PC-3 (cell line): ENCODE measurements around the gene ZNF19. TPM values are rescaled to one million over a fixed set of nuclear protein-coding genes. Genes with fewer than 3 reads are reported as not detected.

Experiments used
- ATAC-seq: fragments of 200-7000 bp; cut with Tn5 transposase; 2 replicates; pipeline ENCODE4 v1.9.1; 2020; ENCODE audit warnings: mild to moderate bottlenecking, moderate library complexity
- BruUV-seq: library from RNA; stranded (reverse); fragments of 400-500 nt; replicated peaks from 2 replicates; lab custom pipeline; 2021; lab: Mats Ljungman, UMichigan
- CTCF ChIA-PET: fragments of 300-600 bp; sonication (Branson Sonifier 250); formaldehyde crosslinking; loops from one replicate; lab custom pipeline; 2022; ENCODE audit warnings: antibody characterized with exemption; lab: Charles Lee
- POLR2A ChIA-PET: fragments of 300-600 bp; sonication (Branson Sonifier 250); formaldehyde crosslinking; loops from one replicate; lab custom pipeline; 2022; ENCODE audit warnings: antibody characterized with exemption; ENCODE audit not compliant: unreplicated experiment; lab: Charles Lee
- DNase-seq: peaks from one replicate; pipeline ENCODE4 v3.0.0-alpha.2; 2015
- H2AFZ ChIP-seq: fragments of 300-600 bp; sonication (generic); 2 replicates; pipeline ENCODE4 v1.6.0; 2016; ENCODE audit warnings: antibody characterized with exemption, low read length
- H3F3A ChIP-seq: fragments of 300-600 bp; sonication (generic); one replicate; pipeline ENCODE4 v1.6.0; 2017; ENCODE audit warnings: antibody characterized with exemption, low read length, control low read depth, mild to moderate bottlenecking; ENCODE audit not compliant: unreplicated experiment
- H3K27ac ChIP-seq: fragments of 300-600 bp; sonication (generic); 2 replicates; pipeline ENCODE4 v1.5.1; 2016; ENCODE audit warnings: mild to moderate bottlenecking, low read length
- H3K27me3 ChIP-seq: fragments of 300-600 bp; sonication (generic); 2 replicates; pipeline ENCODE4 v1.6.1; 2016; ENCODE audit warnings: low read length, mixed read lengths
- H3K36me3 ChIP-seq: fragments of 300-600 bp; sonication (generic); 2 replicates; pipeline ENCODE4 v1.6.1; 2016; ENCODE audit warnings: low read depth, mixed run types, low read length, mixed read lengths
- H3K4me1 ChIP-seq: fragments of 300-600 bp; sonication (generic); 2 replicates; pipeline ENCODE4 v1.5.1; 2016; ENCODE audit warnings: low read length; ENCODE audit not compliant: insufficient read depth
- H3K4me2 ChIP-seq: fragments of 300-600 bp; sonication (generic); 2 replicates; pipeline ENCODE4 v1.6.0; 2016; ENCODE audit warnings: low read length
- H3K4me3 ChIP-seq: fragments of 300-600 bp; sonication (generic); 2 replicates; pipeline ENCODE4 v1.5.1; 2016; ENCODE audit warnings: mild to moderate bottlenecking, low read length, mixed read lengths
- H3K79me2 ChIP-seq: fragments of 300-600 bp; sonication (generic); 2 replicates; pipeline ENCODE4 v1.6.1; 2017; ENCODE audit warnings: low read length, mixed read lengths
- H3K9ac ChIP-seq: fragments of 300-600 bp; sonication (generic); 2 replicates; pipeline ENCODE4 v1.6.0; 2016; ENCODE audit warnings: mild to moderate bottlenecking, low read length
- H3K9me2 ChIP-seq: fragments of 300-600 bp; sonication (generic); replicated peaks from 2 replicates; pipeline ENCODE4 v1.6.1; 2016; ENCODE audit warnings: mixed run types, low read length, mixed read lengths
- H3K9me3 ChIP-seq: fragments of 300-600 bp; sonication (generic); 2 replicates; pipeline ENCODE4 v1.6.1; 2016; ENCODE audit warnings: low read length, mixed read lengths
- H4K20me1 ChIP-seq: fragments of 300-600 bp; sonication (generic); 2 replicates; pipeline ENCODE4 v1.6.1; 2016; ENCODE audit warnings: low read length, mixed read lengths
- CTCF ChIP-seq: fragments of 300-600 bp; sonication (generic); conservative IDR thresholded peaks from 2 replicates; pipeline ENCODE4 v1.5.1; 2017; ENCODE audit warnings: antibody characterized with exemption, low read depth, mild to moderate bottlenecking, low read length
- EZH2 ChIP-seq: fragments of 300-600 bp; sonication (generic); IDR thresholded peaks from one replicate; pipeline ENCODE4 v1.6.1; 2017; ENCODE audit warnings: antibody characterized with exemption, mild to moderate bottlenecking, low read length; ENCODE audit not compliant: unreplicated experiment
- EZH2phosphoT487 ChIP-seq: fragments of 300-600 bp; sonication (generic); IDR thresholded peaks from 2 replicates; pipeline ENCODE4 v1.6.1; 2018; ENCODE audit warnings: mild to moderate bottlenecking, antibody characterized with exemption, low read length, borderline replicate concordance
- intact Hi-C: fragments of 100-400 bp; cut with micrococcal nuclease; formaldehyde crosslinking; loops from 2 replicates; pipeline ENCODE4 v1.9.0; 2023
- total RNA-seq: library from RNA; depleted of rRNA; stranded (reverse); fragments of >200 nt; gene quantifications from 2 replicates; pipeline ENCODE4 v1.2.3, GENCODE V29; 2014

Gene ZNF19
- total RNA-seq, 1 experiment from 2014 or later = 1.5 TPM

GRCh38 chr16:71500964-71501363, 11.8 kb upstream of the ZNF19 start:
- DNase-seq = no peak
- BruUV-seq = no TSS peak
- H3K79me2 ChIP-seq = no peaks in the 10 kb centered on the region
- H3K9me2 ChIP-seq = no peaks in the 10 kb centered on the region
- ChIA-PET CTCF (interaction anchor here (0.5 to 1.1 kb wide), 2 partner anchors 64 to 865 kb away, joined by 5 to 7 read pairs; no protein-coding TSS in a partner anchor), POLR2A (no interaction called here)
- no peak overlapping the region for H2AFZ ChIP-seq
- H3K9me3 ChIP-seq = no peaks in the 10 kb centered on the region
- ATAC-seq = no peak
- H3K36me3 ChIP-seq = no peaks in the 10 kb centered on the region
- no peaks in the 10 kb centered on the region for H3K4me1 ChIP-seq
- no peak overlapping the region for H3K4me2 ChIP-seq
- H3K27me3 ChIP-seq = no peaks in the 10 kb centered on the region
- H3F3A ChIP-seq = no peaks in the 10 kb centered on the region
- H3K9ac ChIP-seq = no peak overlapping the region
- no peak for TF ChIP-seq CTCF
- TF ChIP-seq EZH2phosphoT487 = no peak
- no peak for TF ChIP-seq EZH2
- intact Hi-C loops = loop anchor here (2.0 to 5.0 kb wide), 2 partner anchors 36 to 110 kb away; no protein-coding TSS in a partner anchor
- no peak overlapping the region for H3K27ac ChIP-seq
- H3K4me3 ChIP-seq = no peak overlapping the region
- H4K20me1 ChIP-seq = no peaks in the 10 kb centered on the region

- H3K27me3 ChIP-seq = no peaks in the 10 kb centered on the region
- ChIA-PET POLR2A (no interaction called here), CTCF (interaction anchor here (0.6 to 1.0 kb wide), 3 partner anchors 87 to 935 kb away, joined by 3 to 6 read pairs (median 3); no protein-coding TSS in a partner anchor)
- no peaks in the 10 kb centered on the region for H3F3A ChIP-seq
- no peak for TF ChIP-seq EZH2
- TF ChIP-seq CTCF = peak; percentile 70
- no peak for TF ChIP-seq EZH2phosphoT487
- no peaks in the 10 kb centered on the region for H3K36me3 ChIP-seq
- no peak overlapping the region for H3K27ac ChIP-seq
- BruUV-seq = no TSS peak
- H3K9me3 ChIP-seq = no peaks in the 10 kb centered on the region
- no peaks in the 10 kb centered on the region for H3K79me2 ChIP-seq
- H2AFZ ChIP-seq = no peak overlapping the region
- H3K4me2 ChIP-seq = no peak overlapping the region
- H3K9ac ChIP-seq = no peak overlapping the region
- DNase-seq = peak; percentile 71
- peak; percentile 72 for ATAC-seq
- H3K9me2 ChIP-seq = no peaks in the 10 kb centered on the region
- intact Hi-C loops = loop anchor here (1.0 to 5.0 kb wide), 3 partner anchors 37 to 111 kb away; no protein-coding TSS in a partner anchor
- no peak overlapping the region for H3K4me3 ChIP-seq
- no peaks in the 10 kb centered on the region for H3K4me1 ChIP-seq
- H4K20me1 ChIP-seq = no peaks in the 10 kb centered on the region
Measured at GRCh38 chr16:71499775-71500364, 10.7 kb upstream of the ZNF19 start.

GRCh38 chr16:71498031-71498430, 8.9 kb upstream of the ZNF19 start:
- H3F3A ChIP-seq = no peaks in the 10 kb centered on the region
- H3K79me2 ChIP-seq = no peaks in the 10 kb centered on the region
- intact Hi-C loops = no loop called here
- no peak overlapping the region for H3K27ac ChIP-seq
- H3K27me3 ChIP-seq = no peaks in the 10 kb centered on the region
- no peaks in the 10 kb centered on the region for H4K20me1 ChIP-seq
- no TSS peak for BruUV-seq
- H3K4me1 ChIP-seq = no peaks in the 10 kb centered on the region
- ChIA-PET CTCF (interaction anchor here (0.7 kb wide), 1 partner anchor 31 kb away, joined by 4 read pairs; no protein-coding TSS in a partner anchor), POLR2A (no interaction called here)
- no peak for DNase-seq
- no peaks in the 10 kb centered on the region for H3K36me3 ChIP-seq
- no peak overlapping the region for H3K4me2 ChIP-seq
- H2AFZ ChIP-seq = no peak overlapping the region
- no peak overlapping the region for H3K4me3 ChIP-seq
- no peaks in the 10 kb centered on the region for H3K9me3 ChIP-seq
- no peak for ATAC-seq
- no peak overlapping the region for H3K9ac ChIP-seq
- H3K9me2 ChIP-seq = no peaks in the 10 kb centered on the region
- TF ChIP-seq EZH2 (no peak), EZH2phosphoT487 (no peak), CTCF (no peak)
